HepG2 (cell line): ENCODE results near the gene C1QTNF12. TPM values are rescaled to one million over a fixed set of nuclear protein-coding genes. Genes with fewer than 3 reads are reported as not detected.

Source experiments
- ATAC-seq: fragments of 200-7000 bp; cut with Tn5 transposase; 3 replicates; pipeline ENCODE4 v1.9.1; 2020; ENCODE audit warnings: mild to moderate bottlenecking, moderate library complexity
- BruUV-seq: library from RNA; stranded (reverse); fragments of 400-500 nt; replicated peaks from 2 replicates; lab custom pipeline; 2021; lab: Mats Ljungman, UMichigan
- CTCF ChIA-PET: fragments of 300-600 bp; formaldehyde crosslinking; extraction: SDS; loops from one replicate; lab custom pipeline; 2021; ENCODE audit warnings: low total read pairs, inconsistent platforms, low intra/inter-chr PET ratio; lab: Yijun Ruan, JAX
- POLR2A ChIA-PET: fragments of 350-600 bp; sonication (Branson Sonifier 250); formaldehyde crosslinking; loops from one replicate; lab custom pipeline; 2020; ENCODE audit warnings: antibody characterized with exemption, inconsistent platforms; lab: Yijun Ruan, JAX
- DNase-seq: peaks from one replicate; pipeline ENCODE4 v3.0.0-alpha.2; 2015; ENCODE audit warnings: low spot score
- FAIRE-seq: peaks from 3 replicates; lab custom pipeline; 2011; peaks lifted over from hg19 to GRCh38; lab: Jason Lieb, UNC
- H2AFZ ChIP-seq: one replicate; pipeline ENCODE4 v1.6.1; 2011; ENCODE audit warnings: low read length, inconsistent platforms
- H3K27ac ChIP-seq: fragments of 300-600 bp; 3 replicates; pipeline ENCODE4 v1.8.0; 2011; ENCODE audit warnings: mixed run types, mild to moderate bottlenecking, mixed read lengths, low read length, inconsistent platforms; ENCODE audit not compliant: insufficient read depth; ENCODE audit errors: extremely low read length
- H3K27me3 ChIP-seq, 2 experiments: fragments of 200-600 bp in 1 of 2; 2 replicates in 1 of 2; 3 replicates in 1 of 2; pipeline versions ENCODE4 v1.6.0 to v1.8.0; 2011; ENCODE audit warnings: low read length in 2 of 2, mild to moderate bottlenecking in 2 of 2, moderate library complexity in 2 of 2, inconsistent platforms in 1 of 2; ENCODE audit not compliant: insufficient read depth in 2 of 2, control insufficient read depth in 1 of 2
- H3K36me3 ChIP-seq, 2 experiments: fragments of 200-600 bp in 1 of 2; replicated peaks in 1 of 2; 2 replicates in 1 of 2; 3 replicates in 1 of 2; pipeline versions ENCODE4 v1.5.1 to v1.8.0; 2011; ENCODE audit warnings: low read length in 2 of 2, inconsistent platforms in 1 of 2; ENCODE audit not compliant: insufficient read depth in 2 of 2, control insufficient read depth in 1 of 2
- H3K4me1 ChIP-seq: 2 replicates; pipeline ENCODE4 v1.5.1; 2012; ENCODE audit warnings: low read length, inconsistent platforms; ENCODE audit not compliant: insufficient read depth
- H3K4me2 ChIP-seq: 2 replicates; pipeline ENCODE4 v1.6.0; 2011; ENCODE audit warnings: low read depth, low read length, inconsistent platforms
- H3K4me3 ChIP-seq, 3 experiments: fragments of 200-600 bp in 1 of 3; sonication (generic), shearing (Covaris generic) in 1 of 3; replicated peaks in 1 of 3; 2 replicates each; pipeline ENCODE4 v1.5.1; 2011 to 2016; ENCODE audit warnings: low read length in 3 of 3, inconsistent platforms in 2 of 3, low read depth in 2 of 3, mild to moderate bottlenecking in 2 of 3, control low read depth in 1 of 3, mixed read lengths in 1 of 3; ENCODE audit not compliant: insufficient read depth in 1 of 3
- H3K79me2 ChIP-seq: one replicate; pipeline ENCODE4 v1.6.1; 2011; ENCODE audit warnings: low read length, inconsistent platforms; ENCODE audit not compliant: insufficient read depth
- H3K9ac ChIP-seq: 2 replicates; pipeline ENCODE4 v1.6.0; 2011; ENCODE audit warnings: mild to moderate bottlenecking, low read depth, low read length, inconsistent platforms; ENCODE audit not compliant: insufficient read depth
- H3K9me3 ChIP-seq: 2 replicates; pipeline ENCODE4 v1.5.1; 2012; ENCODE audit warnings: mild to moderate bottlenecking, low read length
- H4K20me1 ChIP-seq: 2 replicates; pipeline ENCODE4 v1.6.0; 2011; ENCODE audit warnings: inconsistent platforms, mild to moderate bottlenecking, low read length, moderate library complexity; ENCODE audit not compliant: insufficient read depth
- AGO2 ChIP-seq: fragments of 200-400 bp; formaldehyde crosslinking; optimal IDR thresholded peaks from 2 replicates; pipeline ENCODE3; 2017; ENCODE audit warnings: mild to moderate bottlenecking, low read depth, low read length, moderate library complexity
- AKAP8 ChIP-seq: sonication (generic); formaldehyde crosslinking; IDR thresholded peaks from 2 replicates; pipeline ENCODE4 v1.5.1; 2020; ENCODE audit warnings: mild to moderate bottlenecking, missing genetic modification reagents
- CC2D1A ChIP-seq: sonication (generic); formaldehyde crosslinking; IDR thresholded peaks from 2 replicates; pipeline ENCODE4 v1.8.1; 2023; ENCODE audit warnings: mild to moderate bottlenecking, missing genetic modification reagents
- HNRNPL ChIP-seq: fragments of 200-400 bp; formaldehyde crosslinking; IDR thresholded peaks from 2 replicates; pipeline ENCODE4 v1.6.1; 2017; ENCODE audit warnings: mild to moderate bottlenecking, low read depth, low read length
- POLR2A ChIP-seq, 2 experiments: IDR thresholded peaks; 2 replicates each; pipeline ENCODE4 v1.6.1; 2011; ENCODE audit warnings: low read depth in 2 of 2, low read length in 2 of 2, mild to moderate bottlenecking in 1 of 2, moderate library complexity in 1 of 2; ENCODE audit not compliant: insufficient read depth in 1 of 2
- RBFOX2 ChIP-seq: fragments of 200-400 bp; formaldehyde crosslinking; IDR thresholded peaks from 2 replicates; pipeline ENCODE4 v1.6.1; 2017; ENCODE audit warnings: low read depth, mild to moderate bottlenecking, low read length
- RBM22 ChIP-seq: fragments of 200-400 bp; formaldehyde crosslinking; optimal IDR thresholded peaks from 2 replicates; pipeline ENCODE3; 2017; ENCODE audit warnings: mild to moderate bottlenecking, low read length, moderate library complexity
- STAG1 ChIP-seq: sonication (generic); formaldehyde crosslinking; IDR thresholded peaks from 2 replicates; pipeline ENCODE4 v1.4.0; 2020; ENCODE audit warnings: missing genetic modification reagents
- WGBS: methylation state at CpG from one replicate; pipeline ENCODE4 v1.1.6; 2017; ENCODE audit warnings: low lambda C conversion rate; 5-methylcytosine and 5-hydroxymethylcytosine counted together
- in situ Hi-C: cut with HindIII; loops from 2 replicates; pipeline ENCODE4 v1.10.0; 2017; ENCODE audit warnings: low pct_unique_long_range_greater_than_20kb; ENCODE audit not compliant: extremely low pct_ligation_motif_present
- intact Hi-C: fragments of 100-400 bp; cut with micrococcal nuclease; formaldehyde crosslinking; loops from one replicate; pipeline ENCODE4 v1.10.0; 2022; ENCODE audit not compliant: unreplicated experiment
- polyA plus RNA-seq, 8 experiments: library from polyadenylated mRNA; depleted of rRNA in 3 of 8; stranded (reverse) in 7 of 8; unstranded in 1 of 8; fragments of >200 nt; fragmentation: Illumina TruSeq in 4 of 8; extraction: Trizol in 4 of 8; gene quantifications; 2 replicates each; pipeline versions ENCODE4 v1.2.1 to v1.2.3, GENCODE V29; 2011 to 2016; ENCODE audit warnings: low read depth in 4 of 8, missing spikeins in 1 of 8, mixed read lengths in 1 of 8; ENCODE audit not compliant: insufficient read depth in 1 of 8
- total RNA-seq, 5 experiments: library from RNA; depleted of rRNA; stranded (reverse); fragments of >200 nt; fragmentation: Illumina TruSeq; extraction: Trizol; gene quantifications; 2 replicates each; pipeline ENCODE4 v1.2.3, GENCODE V29; 2016; ENCODE audit warnings: low read depth in 1 of 5

C1QTNF12 gene
- total and polyA plus RNA-seq, 2 of the 13 experiments (the other 11 are each of a cell fraction or from before 2014, with no cell fraction given) = 0.18 to 0.64 TPM

DNA sequence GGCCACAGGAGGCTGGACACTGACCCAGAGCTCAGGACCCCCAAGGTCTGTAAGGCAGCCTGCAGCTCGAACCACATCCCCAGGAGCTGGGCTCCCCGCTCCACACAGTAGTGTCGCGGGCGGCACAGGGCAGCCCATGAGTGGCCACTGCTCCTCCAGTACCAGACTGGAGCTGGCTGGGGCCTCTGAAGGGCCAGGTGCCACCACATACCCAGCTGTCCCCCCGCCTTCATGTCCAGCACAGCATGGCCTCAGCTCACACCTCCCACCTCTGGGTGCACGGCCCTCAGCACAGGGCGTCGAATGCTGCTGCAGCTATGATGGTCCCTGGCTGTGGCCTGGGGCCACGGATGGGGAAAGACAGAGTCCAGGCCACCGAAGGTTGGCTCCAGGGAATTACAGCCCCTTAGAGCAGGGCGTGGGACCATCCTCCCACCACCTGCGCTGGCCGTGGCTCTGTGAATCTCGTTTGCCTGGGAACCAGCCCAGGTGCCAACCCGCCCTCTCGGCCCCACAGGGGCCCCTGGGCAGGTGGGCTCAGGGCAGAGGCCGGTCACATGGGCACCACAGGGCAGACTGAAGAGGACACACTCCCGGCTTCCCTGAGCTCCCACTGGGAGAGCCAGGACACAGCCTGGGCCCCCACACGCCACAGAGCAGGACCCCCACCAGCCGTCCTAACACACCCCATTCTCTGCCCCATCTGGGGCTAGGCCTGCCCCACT lies 30.5 kb downstream of the C1QTNF12 start:
- intact Hi-C loops = no loop called here
- H3K4me1 ChIP-seq = no peaks in the 10 kb centered on the region
- H3K9me3 ChIP-seq = no peaks in the 10 kb centered on the region
- TF ChIP-seq RBFOX2 (peak; percentile 51; the same call in 1 of the 2 replicates), AGO2 (peak; percentile 94), STAG1 (CRISPR knock-in tag) (no peak), AKAP8 (CRISPR knock-in tag) (peak; percentile 34; the same call in 1 of the 2 replicates), HNRNPL (0 out of 2 replicates have a peak, but pooled peaks have one; percentile 28), CC2D1A (CRISPR knock-in tag) (no peak), RBM22 (peak; percentile 14), POLR2A (IDR thresholded peaks at IDR 0.05; ENCODE audit: insufficient read depth in 1 of 2, low read depth in 2 of 2, low read length in 2 of 2) (peak in 1 of 2 experiments; percentile 9; a peak in 1 of 4 replicates)
- TF ChIP-seq, all 625 proteins: peak for 6
- Histone ChIP-seq H3K27ac (no peak overlapping the region), H3K36me3 (peaks cover 12 to 30% of the 10 kb centered on the region in 2 experiments; a peak in 4 of 5 replicates), H4K20me1 (no peaks in the 10 kb centered on the region), H3K4me3 (no peak overlapping the region), H2AFZ (no peak overlapping the region), H3K9ac (no peak overlapping the region), H3K27me3 (peaks cover 2 to 21% of the 10 kb centered on the region in 2 experiments; a peak in 2 of 5 replicates), H3K4me2 (no peak overlapping the region), H3K79me2 (no peaks in the 10 kb centered on the region)
- ChIA-PET POLR2A (interaction anchor here (1.1 kb wide), 1 partner anchor 15 kb away, joined by 3 read pairs; the partner anchor contains the start of gene SDF4), CTCF (no interaction called here)
- BruUV-seq = no TSS peak
- in situ Hi-C loops = no loop called here
- no peak for FAIRE-seq
- DNase-seq = no peak
- no peak for ATAC-seq
- WGBS = 94% methylated on average over 5 of the region's 21 CpGs
